GM18526 (cell line): ENCODE results near the gene FAM227B.

Source experiments
- POLR2A ChIP-seq: IDR thresholded peaks from 3 replicates; pipeline ENCODE4 v1.6.1; 2011; ENCODE audit not compliant: insufficient read length; ENCODE audit errors: extremely low read depth

Gene FAM227B

DNA sequence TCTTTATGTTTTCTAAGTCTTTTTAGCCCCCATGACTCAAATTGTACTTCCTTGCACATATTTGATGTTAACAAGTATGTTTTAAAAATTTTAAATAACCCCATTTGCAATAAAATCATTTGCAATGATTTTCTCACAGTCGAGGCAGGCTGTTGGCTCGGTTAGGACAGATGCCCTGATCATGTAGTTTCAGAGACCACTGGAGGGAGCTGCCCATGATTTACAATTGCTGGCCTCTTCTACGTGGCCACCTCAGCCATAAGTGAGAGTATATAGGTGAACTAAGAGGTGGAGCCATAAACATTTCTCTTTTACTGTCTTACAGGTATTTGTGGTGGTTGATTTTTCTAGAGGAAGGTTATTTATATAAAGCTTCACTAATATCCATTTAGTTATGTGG is 1.9 kb upstream of the FAM227B start:
- TF ChIP-seq POLR2A = no peak

- no peak for TF ChIP-seq POLR2A
Observed at GRCh38 chr15:49621887-49622286, 1.3 kb upstream of the FAM227B start.

GRCh38 chr15:49621401-49621811 is 788 bp upstream of the FAM227B start:
- no peak for TF ChIP-seq POLR2A

DNA sequence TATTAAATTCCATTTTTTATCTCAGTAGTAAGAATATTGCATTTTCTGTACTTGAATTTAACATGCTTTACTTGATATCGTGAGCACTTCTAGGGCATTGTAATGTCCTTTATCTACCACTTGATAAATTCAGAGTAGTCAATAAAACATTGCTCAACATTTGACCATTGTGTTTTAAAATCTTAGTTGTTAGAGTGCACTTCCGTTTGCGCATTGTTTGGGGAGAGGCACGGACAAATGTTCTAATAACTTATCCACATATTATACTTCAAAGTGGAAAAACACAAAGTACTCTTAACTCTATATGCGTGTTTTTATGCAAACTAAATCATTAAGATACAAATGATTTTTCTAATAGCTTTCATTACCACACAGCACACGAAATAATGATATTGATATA is 419 bp downstream of the FAM227B start:
- no peak for TF ChIP-seq POLR2A

DNA sequence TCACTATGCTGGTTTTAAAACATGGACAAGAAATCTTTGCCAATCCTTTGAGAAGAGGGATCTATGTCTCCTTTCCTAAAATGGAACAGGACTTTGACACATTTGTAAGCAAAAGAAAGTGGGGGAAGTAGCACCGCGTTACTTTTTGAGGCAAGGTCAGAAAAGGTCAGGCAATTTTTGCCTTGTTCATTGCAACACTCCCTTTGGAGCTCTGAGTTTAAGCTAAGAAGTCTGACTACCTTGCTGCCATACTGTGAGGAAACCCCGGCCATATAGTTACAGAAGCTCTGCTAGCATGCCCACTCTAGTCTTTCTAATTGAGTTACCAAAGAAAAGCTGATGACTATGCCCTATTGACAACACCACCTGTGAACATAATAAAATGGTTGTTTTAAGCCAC is 1.4 kb downstream of the FAM227B start:
- TF ChIP-seq POLR2A = no peak

DNA sequence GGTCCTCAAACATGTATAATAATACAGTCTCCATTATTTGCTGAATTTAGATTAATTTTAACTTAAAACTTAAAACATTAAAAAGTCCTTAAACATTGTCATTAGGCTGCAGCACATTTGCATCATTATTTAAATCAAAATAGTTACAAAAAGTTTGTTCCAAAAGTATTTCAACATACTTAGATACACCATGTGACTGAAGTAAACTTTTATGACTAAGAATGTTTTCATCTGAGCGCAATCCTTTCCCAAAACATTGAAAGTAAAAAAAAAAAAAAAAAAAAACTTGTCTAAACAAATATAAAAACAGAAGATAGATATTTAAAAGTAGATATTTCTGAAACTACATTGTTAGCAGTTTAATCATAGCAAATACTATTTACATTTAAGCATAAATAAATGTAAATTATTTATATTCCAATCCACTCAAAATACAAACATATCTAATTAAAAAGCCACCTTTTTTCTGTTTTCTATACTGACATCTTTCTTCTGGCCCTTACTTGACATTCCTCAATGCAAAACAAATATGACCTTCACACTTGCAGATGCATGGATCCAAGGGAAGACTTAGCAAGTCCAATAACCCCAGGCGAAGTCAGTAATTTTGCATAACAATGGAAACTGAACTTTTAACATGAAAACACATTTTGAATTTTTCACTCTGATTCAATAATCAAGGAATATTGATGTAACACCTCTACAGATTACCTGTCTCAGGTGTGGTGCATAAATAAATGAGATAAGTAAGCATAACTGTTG is 10.3 kb downstream of the FAM227B start:
- TF ChIP-seq POLR2A = no peak

GRCh38 chr15:49606594-49606993 is 14.0 kb downstream of the FAM227B start:
- TF ChIP-seq POLR2A = no peak

DNA sequence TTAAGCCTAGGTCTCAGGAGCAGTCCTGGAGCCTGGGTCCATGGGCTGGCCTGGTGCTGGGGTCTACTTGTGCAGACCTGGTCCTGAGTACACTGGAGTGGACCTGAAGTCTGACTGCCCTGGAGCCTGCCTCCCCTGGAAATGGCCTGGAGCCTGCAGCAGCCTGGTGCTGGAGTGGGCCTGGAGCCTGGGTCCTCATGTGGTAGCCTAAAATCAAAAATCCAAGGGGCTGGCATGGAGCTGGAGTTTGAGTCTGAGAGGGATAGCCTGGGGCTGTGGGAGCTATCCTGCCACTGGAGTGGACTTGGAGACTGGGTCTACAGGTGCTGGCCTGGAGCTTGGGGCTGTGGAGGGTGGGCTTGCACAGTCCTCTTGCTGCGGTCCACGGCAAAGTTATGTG is 15.0 kb downstream of the FAM227B start:
- TF ChIP-seq POLR2A = no peak

- no peak for TF ChIP-seq POLR2A
Observed at GRCh38 chr15:49604625-49605409, 15.8 kb downstream of the FAM227B start.

- TF ChIP-seq POLR2A = no peak
Observed at GRCh38 chr15:49589030-49589429, 31.6 kb downstream of the FAM227B start.

GRCh38 chr15:49573421-49573820 is 47.2 kb downstream of the FAM227B start:
- TF ChIP-seq POLR2A = no peak

GRCh38 chr15:49570672-49571071 is 49.9 kb downstream of the FAM227B start:
- TF ChIP-seq POLR2A = no peak

DNA sequence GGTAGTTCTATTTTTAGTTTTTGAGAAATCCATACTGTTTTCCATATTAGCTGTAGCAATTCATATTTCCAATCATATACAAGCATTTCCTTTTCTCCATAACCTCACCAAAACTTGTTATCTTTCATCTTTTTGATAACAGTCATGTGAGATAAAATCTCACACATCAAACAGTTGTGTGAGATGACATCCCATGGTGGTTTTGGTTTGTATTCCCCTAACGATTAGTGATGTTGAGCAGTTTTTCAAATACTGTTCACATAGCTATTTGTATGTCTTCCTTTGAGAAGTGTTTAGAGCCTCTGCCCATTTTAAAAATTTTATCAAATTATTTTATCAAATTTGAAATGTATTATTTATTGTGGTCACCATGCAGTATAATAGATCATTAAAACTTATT is 50.4 kb downstream of the FAM227B start:
- no peak for TF ChIP-seq POLR2A

- TF ChIP-seq POLR2A = no peak
Observed at GRCh38 chr15:49560045-49560444, 60.6 kb downstream of the FAM227B start.

- TF ChIP-seq POLR2A = no peak
Observed at GRCh38 chr15:49558929-49559328, 61.7 kb downstream of the FAM227B start.

- TF ChIP-seq POLR2A = no peak
Observed at GRCh38 chr15:49556437-49556836, 64.2 kb downstream of the FAM227B start.

DNA sequence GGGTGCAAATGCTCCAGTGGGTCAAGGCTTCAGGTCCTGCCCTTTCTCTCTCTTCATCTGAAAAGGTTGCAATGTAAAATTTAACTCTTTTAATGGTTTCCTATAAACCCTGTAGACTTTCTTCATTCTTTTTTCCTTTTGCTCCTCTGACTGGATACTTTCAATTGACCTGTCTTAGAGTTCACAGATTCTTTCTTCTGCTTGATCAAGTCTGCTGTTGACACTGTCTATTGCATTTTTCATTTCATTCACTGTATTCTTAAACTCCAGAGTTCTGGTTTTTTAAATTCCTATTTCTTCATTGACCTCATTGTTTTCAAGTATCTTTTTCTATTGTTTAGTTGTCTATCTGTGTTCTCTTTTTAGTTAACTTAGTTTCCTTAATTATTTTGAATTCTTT is 82.1 kb downstream of the FAM227B start:
- no peak for TF ChIP-seq POLR2A

GRCh38 chr15:49530092-49530491 is 90.5 kb downstream of the FAM227B start:
- no peak for TF ChIP-seq POLR2A
